Neural crest cell (in vitro differentiated cells): ENCODE results near the gene HIP1R. TPM values are rescaled to one million over a fixed set of nuclear protein-coding genes. Genes with fewer than 3 reads are reported as not detected.

Source experiments
- DNase-seq: peaks from one replicate; pipeline ENCODE4 v3.0.0; 2021; ENCODE audit warnings: low read depth, mixed read lengths, low spot score
- H3K27ac Mint-ChIP-seq: one replicate; pipeline ENCODE4 v1.8.0; 2021; ENCODE audit warnings: mild to moderate bottlenecking, mixed read lengths; ENCODE audit not compliant: unreplicated experiment
- H3K27me3 Mint-ChIP-seq: 2 replicates; pipeline ENCODE4 v1.8.0; 2021; ENCODE audit warnings: low read depth, mild to moderate bottlenecking, mixed read lengths
- H3K36me3 Mint-ChIP-seq: 2 replicates; pipeline ENCODE4 v1.8.0; 2021; ENCODE audit warnings: low read depth, mild to moderate bottlenecking, mixed read lengths
- H3K4me1 Mint-ChIP-seq: 2 replicates; pipeline ENCODE4 v1.8.0; 2021; ENCODE audit warnings: mixed read lengths
- H3K4me3 Mint-ChIP-seq: one replicate; pipeline ENCODE4 v1.8.0; 2021; ENCODE audit warnings: mild to moderate bottlenecking, mixed read lengths
- H3K9me3 Mint-ChIP-seq: 2 replicates; pipeline ENCODE4 v1.8.0; 2021; ENCODE audit warnings: mixed read lengths
- total RNA-seq: library from RNA; stranded (reverse); gene quantifications from 2 replicates; pipeline ENCODE4 v1.2.1, GENCODE V29; 2021
- TF ChIP-seq, protein P1 (sequence below): fragments of 200-600 bp; sonication (generic); conservative IDR thresholded peaks from 2 replicates; pipeline ENCODE4 v1.5.0; 2021; ENCODE audit warnings: antibody characterized with exemption, mild to moderate bottlenecking

HIP1R gene
- total RNA-seq, 1 donor from 2014 or later: 23.2 TPM

DNA sequence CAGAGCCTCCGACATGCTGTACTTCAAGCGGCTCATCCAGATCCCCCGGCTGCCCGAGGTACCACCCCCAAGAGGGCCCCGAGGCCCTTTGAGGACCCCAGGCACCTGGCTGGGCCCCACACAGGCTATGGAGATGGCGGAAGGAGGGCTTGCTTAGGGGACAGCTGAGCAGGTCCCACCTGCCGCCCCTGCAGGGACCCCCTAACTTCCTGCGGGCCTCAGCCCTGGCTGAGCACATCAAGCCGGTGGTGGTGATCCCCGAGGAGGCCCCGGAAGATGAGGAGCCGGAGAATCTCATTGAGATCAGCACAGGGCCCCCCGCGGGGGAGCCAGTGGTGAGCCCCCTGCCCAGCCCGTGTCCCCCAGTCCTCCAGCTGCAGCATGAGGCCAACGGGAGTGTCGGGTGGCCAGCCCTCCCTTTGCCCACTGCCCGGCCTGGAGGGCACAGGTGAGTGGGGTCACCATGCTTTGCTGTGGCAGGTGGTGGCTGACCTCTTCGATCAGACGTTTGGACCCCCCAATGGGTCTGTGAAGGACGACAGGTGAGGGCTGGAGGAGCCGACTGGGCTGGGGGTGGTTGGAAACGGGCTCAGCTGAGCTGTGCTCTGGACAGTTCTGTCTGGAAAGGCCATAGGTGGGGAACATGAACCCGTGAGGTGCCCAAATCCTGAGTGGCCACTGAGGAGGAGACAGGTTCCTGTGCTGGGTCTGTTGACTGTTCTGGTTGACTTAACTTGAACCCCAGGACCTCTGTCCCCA is 20.0 kb downstream of the HIP1R start:
- Mint-ChIP-seq H3K36me3 (no peaks in the 10 kb centered on the region), H3K4me3 (no peak overlapping the region), H3K27me3 (no peaks in the 10 kb centered on the region), H3K9me3 (no peaks in the 10 kb centered on the region), H3K4me1 (peaks cover 8% of the 10 kb centered on the region), H3K27ac (no peak overlapping the region)
- TF ChIP-seq, protein P1, sequence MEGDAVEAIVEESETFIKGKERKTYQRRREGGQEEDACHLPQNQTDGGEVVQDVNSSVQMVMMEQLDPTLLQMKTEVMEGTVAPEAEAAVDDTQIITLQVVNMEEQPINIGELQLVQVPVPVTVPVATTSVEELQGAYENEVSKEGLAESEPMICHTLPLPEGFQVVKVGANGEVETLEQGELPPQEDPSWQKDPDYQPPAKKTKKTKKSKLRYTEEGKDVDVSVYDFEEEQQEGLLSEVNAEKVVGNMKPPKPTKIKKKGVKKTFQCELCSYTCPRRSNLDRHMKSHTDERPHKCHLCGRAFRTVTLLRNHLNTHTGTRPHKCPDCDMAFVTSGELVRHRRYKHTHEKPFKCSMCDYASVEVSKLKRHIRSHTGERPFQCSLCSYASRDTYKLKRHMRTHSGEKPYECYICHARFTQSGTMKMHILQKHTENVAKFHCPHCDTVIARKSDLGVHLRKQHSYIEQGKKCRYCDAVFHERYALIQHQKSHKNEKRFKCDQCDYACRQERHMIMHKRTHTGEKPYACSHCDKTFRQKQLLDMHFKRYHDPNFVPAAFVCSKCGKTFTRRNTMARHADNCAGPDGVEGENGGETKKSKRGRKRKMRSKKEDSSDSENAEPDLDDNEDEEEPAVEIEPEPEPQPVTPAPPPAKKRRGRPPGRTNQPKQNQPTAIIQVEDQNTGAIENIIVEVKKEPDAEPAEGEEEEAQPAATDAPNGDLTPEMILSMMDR: no peak
- DNase-seq: no peak

DNA sequence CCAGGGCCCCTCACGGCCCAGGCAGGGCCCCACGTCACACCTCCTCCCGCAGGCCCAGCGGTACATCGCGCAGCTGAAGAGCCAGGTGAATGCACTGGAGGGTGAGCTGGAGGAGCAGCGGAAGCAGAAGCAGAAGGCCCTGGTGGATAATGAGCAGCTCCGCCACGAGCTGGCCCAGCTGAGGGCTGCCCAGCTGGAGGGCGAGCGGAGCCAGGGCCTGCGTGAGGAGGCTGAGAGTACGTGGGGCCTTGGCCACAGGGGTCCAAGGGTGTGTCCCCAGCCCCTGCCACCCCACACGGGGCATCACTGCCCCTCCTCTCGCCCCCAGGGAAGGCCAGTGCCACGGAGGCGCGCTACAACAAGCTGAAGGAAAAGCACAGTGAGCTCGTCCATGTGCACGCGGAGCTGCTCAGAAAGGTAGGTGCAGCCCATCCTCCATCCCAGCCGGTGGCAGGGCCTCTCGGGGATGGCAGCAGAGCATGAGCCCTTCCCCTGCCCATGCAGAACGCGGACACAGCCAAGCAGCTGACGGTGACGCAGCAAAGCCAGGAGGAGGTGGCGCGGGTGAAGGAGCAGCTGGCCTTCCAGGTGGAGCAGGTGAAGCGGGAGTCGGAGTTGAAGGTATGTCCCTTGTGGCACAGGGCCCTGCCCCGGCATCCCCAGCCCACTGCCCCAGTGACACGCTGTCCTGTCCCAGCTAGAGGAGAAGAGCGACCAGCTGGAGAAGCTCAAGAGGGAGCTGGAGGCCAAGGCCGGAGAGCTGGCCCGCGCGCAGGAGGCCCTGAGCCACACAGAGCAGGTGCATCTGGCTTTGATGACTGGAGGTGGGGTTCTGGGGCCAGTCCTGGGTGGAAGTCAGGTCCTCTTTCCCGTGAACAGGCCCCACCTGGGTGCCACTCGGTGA is 20.9 kb downstream of the HIP1R start:
- DNase-seq: no peak
- Mint-ChIP-seq H3K36me3 (no peaks in the 10 kb centered on the region), H3K9me3 (no peaks in the 10 kb centered on the region), H3K4me3 (no peak overlapping the region), H3K27ac (no peak overlapping the region), H3K4me1 (peaks cover 8% of the 10 kb centered on the region), H3K27me3 (no peaks in the 10 kb centered on the region)
- TF ChIP-seq, protein P1: no peak

DNA sequence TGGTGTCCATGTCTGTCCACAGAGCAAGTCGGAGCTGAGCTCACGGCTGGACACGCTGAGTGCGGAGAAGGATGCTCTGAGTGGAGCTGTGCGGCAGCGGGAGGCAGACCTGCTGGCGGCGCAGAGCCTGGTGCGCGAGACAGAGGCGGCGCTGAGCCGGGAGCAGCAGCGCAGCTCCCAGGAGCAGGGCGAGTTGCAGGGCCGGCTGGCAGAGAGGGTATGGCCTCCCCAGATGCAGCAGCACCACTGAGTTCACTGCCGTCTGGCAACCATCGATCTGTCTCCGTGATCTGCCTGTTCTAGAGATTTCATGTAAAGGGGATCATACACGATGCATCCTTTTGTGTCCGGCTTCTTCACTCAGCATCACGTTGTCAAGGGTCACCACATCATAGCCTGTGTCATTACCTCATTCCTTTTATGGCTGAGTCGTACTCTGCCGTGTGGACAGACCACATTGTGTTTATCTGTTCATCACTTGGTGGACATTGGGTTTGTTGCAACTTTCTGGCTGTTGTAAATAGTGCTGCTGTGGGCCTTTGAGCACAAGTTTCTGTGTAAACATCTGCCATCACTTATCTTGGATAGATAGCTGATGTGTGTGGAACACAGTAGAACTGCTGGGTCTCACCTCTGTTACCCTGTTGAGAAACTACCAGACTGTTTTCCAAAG is 21.9 kb downstream of the HIP1R start:
- Mint-ChIP-seq H3K9me3 (no peaks in the 10 kb centered on the region), H3K36me3 (no peaks in the 10 kb centered on the region), H3K4me3 (no peak overlapping the region), H3K4me1 (peaks cover 8% of the 10 kb centered on the region), H3K27me3 (no peaks in the 10 kb centered on the region), H3K27ac (no peak overlapping the region)
- DNase-seq: no peak
- TF ChIP-seq, protein P1: no peak

DNA sequence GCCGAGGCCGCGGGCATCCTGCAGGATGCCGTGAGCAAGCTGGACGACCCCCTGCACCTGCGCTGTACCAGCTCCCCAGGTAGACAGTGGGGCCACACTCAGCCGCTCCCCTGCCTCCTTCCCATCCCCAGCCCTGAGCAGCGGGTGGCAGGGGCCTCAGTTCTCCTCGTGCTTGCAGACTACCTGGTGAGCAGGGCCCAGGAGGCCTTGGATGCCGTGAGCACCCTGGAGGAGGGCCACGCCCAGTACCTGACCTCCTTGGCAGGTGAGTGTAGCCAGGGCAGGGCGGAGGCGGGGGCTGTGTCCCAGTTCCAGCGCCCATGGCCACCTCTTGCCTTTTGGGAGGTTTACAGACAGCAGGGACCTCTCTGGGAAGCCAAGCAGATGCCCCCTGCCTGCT is 22.9 kb downstream of the HIP1R start:
- Mint-ChIP-seq H3K9me3 (no peaks in the 10 kb centered on the region), H3K27ac (no peak overlapping the region), H3K4me1 (peaks cover 4% of the 10 kb centered on the region), H3K27me3 (no peaks in the 10 kb centered on the region), H3K4me3 (no peak overlapping the region), H3K36me3 (no peaks in the 10 kb centered on the region)
- DNase-seq: no peak
- TF ChIP-seq, protein P1: no peak

DNA sequence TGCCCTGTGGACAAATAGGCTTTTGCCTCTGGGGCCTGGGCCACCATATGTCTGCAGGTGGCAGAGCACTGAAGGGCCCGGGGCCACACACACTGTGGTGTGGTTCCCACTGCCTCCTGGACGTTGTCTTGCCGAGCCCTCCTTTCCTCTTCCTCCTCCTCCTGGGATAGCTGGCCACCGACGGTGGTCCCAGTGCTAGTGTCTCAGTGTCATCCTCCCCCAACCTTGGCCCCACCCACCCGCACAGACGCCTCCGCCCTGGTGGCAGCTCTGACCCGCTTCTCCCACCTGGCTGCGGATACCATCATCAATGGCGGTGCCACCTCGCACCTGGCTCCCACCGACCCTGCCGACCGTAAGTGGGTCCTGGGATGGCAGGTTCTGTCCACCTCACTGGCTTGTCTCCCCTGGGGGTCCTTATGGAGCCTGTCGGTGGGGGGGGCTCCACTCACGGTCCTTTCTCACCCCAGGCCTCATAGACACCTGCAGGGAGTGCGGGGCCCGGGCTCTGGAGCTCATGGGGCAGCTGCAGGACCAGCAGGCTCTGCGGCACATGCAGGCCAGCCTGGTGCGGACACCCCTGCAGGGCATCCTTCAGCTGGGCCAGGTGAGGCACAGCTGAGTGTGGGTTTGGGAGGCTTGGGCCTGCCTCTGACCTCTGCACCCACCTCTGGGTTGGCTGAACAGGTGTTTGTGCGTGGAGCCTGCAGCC is 23.5 kb downstream of the HIP1R start:
- Mint-ChIP-seq H3K4me3 (no peak overlapping the region), H3K9me3 (no peaks in the 10 kb centered on the region), H3K4me1 (peaks cover 4% of the 10 kb centered on the region), H3K36me3 (no peaks in the 10 kb centered on the region), H3K27ac (no peak overlapping the region), H3K27me3 (no peaks in the 10 kb centered on the region)
- DNase-seq: no peak
- TF ChIP-seq, protein P1: no peak
